GM18951 (cell line): ENCODE data around the gene TMEM108.

ENCODE experiments used
- POLR2A ChIP-seq: IDR thresholded peaks from 4 replicates; pipeline ENCODE4 v1.6.1; 2011; ENCODE audit warnings: mild to moderate bottlenecking; ENCODE audit not compliant: insufficient read length, insufficient read depth; ENCODE audit errors: extremely low read depth
- in situ Hi-C: fragments of 300-500 bp; cut with MboI; formaldehyde crosslinking; loops from one replicate; pipeline ENCODE4 v1.12.0; 2022; ENCODE audit warnings: low sequenced_read_pairs, mixed read lengths, inconsistent platforms; ENCODE audit not compliant: unreplicated experiment

Gene TMEM108

DNA sequence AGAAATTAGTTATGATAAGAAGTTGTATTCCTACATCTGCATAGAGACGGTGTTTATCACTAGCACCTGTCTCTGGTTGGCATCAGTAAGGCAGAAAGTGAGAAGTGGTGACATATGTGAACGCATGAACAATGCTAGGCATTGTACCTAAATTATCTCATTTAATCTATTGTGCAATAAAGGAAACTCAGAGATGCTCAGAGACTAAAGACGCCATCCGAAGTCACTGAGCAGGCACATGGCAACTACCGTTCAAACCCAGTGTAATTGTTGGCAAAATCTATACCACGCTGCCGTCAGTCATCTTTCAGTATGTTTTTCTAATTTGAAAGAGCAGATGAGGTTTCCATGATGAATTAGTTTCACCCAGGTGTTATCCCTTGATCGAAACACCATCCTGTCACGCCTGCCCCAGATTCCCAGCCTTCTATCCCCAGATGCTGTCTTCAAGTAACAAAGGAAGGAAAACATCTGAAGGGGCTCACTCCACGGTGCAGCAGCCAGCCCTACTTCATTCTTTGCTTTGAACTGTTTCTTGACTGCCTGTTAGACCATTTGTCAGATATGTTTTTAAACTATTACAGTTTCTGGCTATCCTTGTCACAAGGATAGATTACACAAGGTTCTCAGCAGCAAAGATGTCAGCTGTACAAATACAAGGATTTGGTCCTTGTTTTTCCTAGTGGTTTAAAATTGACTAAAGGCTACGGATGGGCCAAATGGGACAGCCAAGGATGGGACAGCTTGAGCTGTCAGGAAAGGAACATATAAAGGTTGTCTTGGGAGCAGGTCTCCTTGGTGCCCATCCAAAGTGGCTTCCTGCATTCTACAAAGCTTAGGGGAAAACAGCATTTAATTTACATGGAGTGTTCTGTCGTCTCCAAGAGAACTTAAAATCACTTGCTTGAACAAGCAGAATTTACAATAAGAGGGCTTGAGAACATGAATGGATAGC lies 99.1 kb downstream of the TMEM108 start:
- TF ChIP-seq POLR2A = no peak
- in situ Hi-C loops = no loop called here

DNA sequence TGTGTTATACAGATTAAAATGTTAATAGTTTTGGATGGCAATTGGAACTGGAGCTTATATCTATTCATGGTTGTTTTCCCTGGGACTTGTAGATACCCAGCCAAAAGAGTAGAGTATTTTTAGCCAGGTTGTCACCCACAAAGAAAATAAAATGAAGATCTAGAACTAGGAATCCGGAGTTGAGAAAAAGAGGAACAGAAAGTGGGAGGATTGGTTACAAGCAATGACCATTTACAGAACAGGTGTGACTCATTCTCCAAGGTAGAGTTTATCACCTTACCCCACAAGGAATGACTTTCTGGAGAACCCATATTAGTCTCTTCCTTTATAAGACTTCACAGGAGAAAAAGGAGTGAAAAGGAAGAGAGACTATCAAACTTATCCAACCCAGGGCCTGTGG lies 99.8 kb downstream of the TMEM108 start:
- in situ Hi-C loops = no loop called here
- no peak for TF ChIP-seq POLR2A

- in situ Hi-C loops = no loop called here
- no peak for TF ChIP-seq POLR2A
Observed at GRCh38 chr3:133152056-133152455, 113.9 kb downstream of the TMEM108 start.

DNA sequence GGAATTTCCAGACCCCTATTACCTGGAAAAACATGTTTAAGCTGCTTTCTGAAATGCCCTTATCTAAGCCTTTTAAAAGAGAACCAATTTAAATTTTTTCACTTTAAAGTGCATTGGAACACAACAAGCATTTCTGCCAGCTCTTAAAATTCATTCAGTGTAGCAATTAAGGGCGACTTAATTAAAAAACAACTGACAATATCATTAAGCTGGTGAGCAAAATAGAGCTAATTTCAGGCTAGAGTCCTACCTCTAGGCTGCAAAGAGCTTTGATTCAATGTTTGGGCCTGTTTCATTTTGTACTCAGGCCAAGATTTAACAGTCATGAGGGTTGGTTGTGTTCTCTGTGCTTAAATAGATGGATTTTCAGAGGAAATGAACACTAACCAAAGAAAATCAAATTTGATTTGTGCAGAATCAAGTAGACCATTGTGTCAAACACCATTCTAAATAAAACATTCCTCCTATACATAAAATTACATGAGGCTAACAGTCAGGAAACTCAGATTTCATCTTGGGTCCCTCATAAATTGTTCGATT lies 114.6 kb downstream of the TMEM108 start:
- in situ Hi-C loops = no loop called here
- TF ChIP-seq POLR2A = no peak

- in situ Hi-C loops = no loop called here
- TF ChIP-seq POLR2A = no peak
Observed at GRCh38 chr3:133153382-133153781, 115.2 kb downstream of the TMEM108 start.

GRCh38 chr3:133157716-133158115 lies 119.5 kb downstream of the TMEM108 start:
- no peak for TF ChIP-seq POLR2A
- in situ Hi-C loops = no loop called here

- TF ChIP-seq POLR2A = no peak
- in situ Hi-C loops = no loop called here
Observed at GRCh38 chr3:133158686-133159085, 120.5 kb downstream of the TMEM108 start.

DNA sequence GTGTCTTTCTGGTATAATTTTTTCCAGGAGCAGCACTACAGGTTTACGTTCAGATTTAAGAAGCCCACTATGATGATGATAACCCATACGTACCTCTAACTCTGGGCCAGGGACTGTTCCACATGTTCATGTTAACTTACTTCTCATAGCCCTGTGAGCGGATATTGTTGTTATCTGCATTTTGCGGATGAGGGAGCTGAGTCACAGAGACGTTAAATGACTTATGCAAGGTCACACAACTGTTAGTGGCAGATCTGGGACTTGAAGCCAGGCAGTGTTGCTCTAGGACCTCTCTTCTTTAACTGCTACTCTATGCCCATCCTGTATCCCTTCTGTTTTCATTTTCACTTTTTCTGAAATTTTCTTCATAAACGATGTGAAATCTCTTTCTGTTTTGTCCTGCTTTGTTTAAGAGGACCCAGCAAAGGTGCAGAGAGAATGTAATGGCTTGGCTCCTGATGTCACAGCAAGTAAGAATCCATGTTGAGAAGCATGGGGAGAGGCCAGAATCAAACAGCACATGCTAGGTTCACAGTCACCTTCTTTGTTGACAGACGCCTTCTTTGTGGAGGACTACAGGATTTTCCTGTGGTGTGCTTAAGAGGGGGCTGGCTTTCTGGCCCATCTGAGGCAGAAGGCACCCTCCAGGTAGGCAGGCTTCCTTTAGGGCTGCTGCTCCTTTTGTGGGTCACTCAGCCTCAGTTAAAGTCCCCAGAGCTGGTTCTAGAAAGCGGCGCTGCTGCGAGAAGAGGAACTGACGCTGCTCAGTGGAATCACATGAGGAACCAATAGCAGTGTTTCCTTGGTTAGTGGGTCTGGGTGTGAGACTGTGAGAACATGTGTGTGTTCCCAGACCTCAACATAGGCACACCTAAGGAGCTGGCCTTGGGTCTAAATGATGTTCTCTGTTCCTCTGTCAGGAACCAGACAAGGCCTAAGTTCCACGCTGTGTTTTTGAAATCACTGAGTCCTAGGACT lies 121.6 kb downstream of the TMEM108 start:
- in situ Hi-C loops = no loop called here
- TF ChIP-seq POLR2A = no peak

DNA sequence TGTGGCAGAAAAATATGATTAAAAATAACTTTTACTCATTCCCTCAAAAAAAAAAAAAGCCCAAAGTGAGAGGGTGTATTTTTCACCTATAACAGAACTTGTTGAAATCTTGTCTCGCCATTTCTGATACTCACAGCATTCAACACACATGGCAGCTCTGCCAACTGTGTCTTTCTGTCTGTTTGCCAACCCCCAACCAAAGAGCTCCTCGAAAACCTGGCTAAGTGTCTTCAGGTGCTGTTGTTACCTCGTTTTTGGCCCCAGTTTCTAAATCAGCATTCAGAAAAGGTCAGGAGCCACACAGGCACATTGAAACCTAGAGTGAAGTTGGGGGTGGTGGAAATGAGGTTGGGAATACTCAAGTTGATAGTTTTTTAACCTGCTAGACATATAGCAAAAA lies 123.5 kb downstream of the TMEM108 start:
- TF ChIP-seq POLR2A = no peak
- in situ Hi-C loops = no loop called here

- no peak for TF ChIP-seq POLR2A
- in situ Hi-C loops = no loop called here
Observed at GRCh38 chr3:133162265-133162664, 124.1 kb downstream of the TMEM108 start.

GRCh38 chr3:133162670-133163305 lies 124.6 kb downstream of the TMEM108 start:
- in situ Hi-C loops = no loop called here
- TF ChIP-seq POLR2A = no peak

DNA sequence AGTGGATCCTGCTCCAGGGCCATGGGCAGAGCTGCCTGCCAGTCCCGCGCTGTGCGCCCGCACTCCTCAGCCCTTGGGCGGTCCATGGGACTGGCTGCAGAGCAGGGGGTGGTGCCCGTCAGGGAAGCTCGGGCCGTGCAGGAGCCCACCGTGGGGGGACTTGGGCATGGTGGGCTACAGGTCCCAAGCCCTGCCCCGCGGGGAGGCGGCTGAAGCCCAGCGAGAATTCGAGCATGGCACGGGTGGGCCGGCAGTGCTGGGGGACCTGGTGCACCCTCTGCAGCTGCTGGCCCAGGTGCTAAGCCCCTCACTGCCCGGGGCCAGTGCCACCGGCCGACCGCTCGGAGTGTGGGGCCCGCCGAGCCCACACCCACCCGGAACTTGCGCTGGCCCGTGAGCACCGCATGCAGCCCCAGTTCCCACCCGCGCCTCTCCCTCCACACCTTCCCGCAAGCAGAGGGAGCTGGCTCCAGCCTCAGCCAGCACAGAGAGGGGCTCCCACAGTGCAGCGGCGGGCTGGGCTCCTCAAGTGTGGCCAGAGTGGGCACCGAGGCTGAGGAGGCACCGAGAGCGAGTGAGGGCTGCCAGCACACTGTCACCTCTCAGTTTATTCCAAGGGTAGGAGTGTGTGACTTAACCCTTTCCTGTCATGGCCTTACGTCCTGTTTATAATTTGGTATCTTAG lies 129.3 kb downstream of the TMEM108 start:
- in situ Hi-C loops = no loop called here
- TF ChIP-seq POLR2A = no peak
